ENCODE measurements around the gene TIMM13. TPM values are rescaled to one million over a fixed set of nuclear protein-coding genes. Genes with fewer than 3 reads are reported as not detected.

Gene TIMM13
- total and polyA plus RNA-seq, 9 of the 15 experiments (the other 6 are each of a cell fraction or from before 2014, with no cell fraction given): 17.6 to 215 (median 71.8) TPM

DNA sequence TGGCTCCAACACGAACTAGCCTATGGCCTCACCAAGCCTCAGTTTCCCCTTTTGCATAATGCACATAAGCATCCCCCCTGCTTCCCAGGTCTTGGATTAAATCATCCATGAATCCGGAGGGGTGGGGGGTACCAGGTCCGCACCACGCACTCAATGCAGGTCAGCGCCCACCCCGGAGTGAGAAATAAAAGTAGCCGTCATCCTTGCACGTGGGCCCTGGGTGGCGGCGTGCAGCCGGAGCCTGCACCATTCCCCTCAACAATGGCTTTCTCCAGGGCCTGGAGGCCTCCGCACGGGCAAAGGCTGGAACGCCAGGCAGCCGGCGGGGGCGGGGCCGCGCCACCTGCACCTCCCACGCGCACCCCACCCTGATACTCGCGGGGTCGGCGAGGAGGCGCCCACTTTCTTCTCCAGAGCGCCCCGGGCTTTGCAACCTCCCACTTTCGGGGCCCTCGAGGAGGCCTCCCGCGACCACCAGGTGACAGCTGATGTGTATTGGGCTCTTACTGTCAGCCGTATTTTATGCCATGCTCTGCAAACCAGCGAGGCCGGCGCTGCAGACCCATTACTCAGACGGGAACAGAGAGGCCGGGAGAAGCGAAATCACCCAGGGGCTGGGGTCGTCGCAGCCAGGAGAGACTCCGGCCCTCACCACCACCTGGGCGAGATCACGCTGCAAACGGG is 47.8 kb upstream of the TIMM13 start (continued):
- TF ChIP-seq, protein P1, sequence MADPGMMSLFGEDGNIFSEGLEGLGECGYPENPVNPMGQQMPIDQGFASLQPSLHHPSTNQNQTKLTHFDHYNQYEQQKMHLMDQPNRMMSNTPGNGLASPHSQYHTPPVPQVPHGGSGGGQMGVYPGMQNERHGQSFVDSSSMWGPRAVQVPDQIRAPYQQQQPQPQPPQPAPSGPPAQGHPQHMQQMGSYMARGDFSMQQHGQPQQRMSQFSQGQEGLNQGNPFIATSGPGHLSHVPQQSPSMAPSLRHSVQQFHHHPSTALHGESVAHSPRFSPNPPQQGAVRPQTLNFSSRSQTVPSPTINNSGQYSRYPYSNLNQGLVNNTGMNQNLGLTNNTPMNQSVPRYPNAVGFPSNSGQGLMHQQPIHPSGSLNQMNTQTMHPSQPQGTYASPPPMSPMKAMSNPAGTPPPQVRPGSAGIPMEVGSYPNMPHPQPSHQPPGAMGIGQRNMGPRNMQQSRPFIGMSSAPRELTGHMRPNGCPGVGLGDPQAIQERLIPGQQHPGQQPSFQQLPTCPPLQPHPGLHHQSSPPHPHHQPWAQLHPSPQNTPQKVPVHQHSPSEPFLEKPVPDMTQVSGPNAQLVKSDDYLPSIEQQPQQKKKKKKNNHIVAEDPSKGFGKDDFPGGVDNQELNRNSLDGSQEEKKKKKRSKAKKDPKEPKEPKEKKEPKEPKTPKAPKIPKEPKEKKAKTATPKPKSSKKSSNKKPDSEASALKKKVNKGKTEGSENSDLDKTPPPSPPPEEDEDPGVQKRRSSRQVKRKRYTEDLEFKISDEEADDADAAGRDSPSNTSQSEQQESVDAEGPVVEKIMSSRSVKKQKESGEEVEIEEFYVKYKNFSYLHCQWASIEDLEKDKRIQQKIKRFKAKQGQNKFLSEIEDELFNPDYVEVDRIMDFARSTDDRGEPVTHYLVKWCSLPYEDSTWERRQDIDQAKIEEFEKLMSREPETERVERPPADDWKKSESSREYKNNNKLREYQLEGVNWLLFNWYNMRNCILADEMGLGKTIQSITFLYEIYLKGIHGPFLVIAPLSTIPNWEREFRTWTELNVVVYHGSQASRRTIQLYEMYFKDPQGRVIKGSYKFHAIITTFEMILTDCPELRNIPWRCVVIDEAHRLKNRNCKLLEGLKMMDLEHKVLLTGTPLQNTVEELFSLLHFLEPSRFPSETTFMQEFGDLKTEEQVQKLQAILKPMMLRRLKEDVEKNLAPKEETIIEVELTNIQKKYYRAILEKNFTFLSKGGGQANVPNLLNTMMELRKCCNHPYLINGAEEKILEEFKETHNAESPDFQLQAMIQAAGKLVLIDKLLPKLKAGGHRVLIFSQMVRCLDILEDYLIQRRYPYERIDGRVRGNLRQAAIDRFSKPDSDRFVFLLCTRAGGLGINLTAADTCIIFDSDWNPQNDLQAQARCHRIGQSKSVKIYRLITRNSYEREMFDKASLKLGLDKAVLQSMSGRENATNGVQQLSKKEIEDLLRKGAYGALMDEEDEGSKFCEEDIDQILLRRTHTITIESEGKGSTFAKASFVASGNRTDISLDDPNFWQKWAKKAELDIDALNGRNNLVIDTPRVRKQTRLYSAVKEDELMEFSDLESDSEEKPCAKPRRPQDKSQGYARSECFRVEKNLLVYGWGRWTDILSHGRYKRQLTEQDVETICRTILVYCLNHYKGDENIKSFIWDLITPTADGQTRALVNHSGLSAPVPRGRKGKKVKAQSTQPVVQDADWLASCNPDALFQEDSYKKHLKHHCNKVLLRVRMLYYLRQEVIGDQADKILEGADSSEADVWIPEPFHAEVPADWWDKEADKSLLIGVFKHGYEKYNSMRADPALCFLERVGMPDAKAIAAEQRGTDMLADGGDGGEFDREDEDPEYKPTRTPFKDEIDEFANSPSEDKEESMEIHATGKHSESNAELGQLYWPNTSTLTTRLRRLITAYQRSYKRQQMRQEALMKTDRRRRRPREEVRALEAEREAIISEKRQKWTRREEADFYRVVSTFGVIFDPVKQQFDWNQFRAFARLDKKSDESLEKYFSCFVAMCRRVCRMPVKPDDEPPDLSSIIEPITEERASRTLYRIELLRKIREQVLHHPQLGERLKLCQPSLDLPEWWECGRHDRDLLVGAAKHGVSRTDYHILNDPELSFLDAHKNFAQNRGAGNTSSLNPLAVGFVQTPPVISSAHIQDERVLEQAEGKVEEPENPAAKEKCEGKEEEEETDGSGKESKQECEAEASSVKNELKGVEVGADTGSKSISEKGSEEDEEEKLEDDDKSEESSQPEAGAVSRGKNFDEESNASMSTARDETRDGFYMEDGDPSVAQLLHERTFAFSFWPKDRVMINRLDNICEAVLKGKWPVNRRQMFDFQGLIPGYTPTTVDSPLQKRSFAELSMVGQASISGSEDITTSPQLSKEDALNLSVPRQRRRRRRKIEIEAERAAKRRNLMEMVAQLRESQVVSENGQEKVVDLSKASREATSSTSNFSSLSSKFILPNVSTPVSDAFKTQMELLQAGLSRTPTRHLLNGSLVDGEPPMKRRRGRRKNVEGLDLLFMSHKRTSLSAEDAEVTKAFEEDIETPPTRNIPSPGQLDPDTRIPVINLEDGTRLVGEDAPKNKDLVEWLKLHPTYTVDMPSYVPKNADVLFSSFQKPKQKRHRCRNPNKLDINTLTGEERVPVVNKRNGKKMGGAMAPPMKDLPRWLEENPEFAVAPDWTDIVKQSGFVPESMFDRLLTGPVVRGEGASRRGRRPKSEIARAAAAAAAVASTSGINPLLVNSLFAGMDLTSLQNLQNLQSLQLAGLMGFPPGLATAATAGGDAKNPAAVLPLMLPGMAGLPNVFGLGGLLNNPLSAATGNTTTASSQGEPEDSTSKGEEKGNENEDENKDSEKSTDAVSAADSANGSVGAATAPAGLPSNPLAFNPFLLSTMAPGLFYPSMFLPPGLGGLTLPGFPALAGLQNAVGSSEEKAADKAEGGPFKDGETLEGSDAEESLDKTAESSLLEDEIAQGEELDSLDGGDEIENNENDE (IDR thresholded peaks at IDR 0.05; ENCODE audit: low read depth, low read length): no peak
- TF ChIP-seq MAX (CRISPR knock-in tag; IDR thresholded peaks at IDR 0.05) (peak; percentile 70; the same call in 1 of the 2 replicates), ZNF668 (CRISPR knock-in tag; IDR thresholded peaks at IDR 0.05) (no peak), ATF3 (IDR thresholded peaks at IDR 0.05) (no peak), ATF3 (CRISPR knock-in tag; conservative IDR thresholded peaks at IDR 0.05) (no peak), PHTF2 (CRISPR knock-in tag; IDR thresholded peaks at IDR 0.05) (no peak), BCLAF1 (IDR thresholded peaks at IDR 0.05; ENCODE audit: borderline replicate concordance in 1 of 2, control insufficient read depth in 1 of 2, low read depth in 2 of 2, low read length in 1 of 2) (no peak), BHLHE40 (IDR thresholded peaks at IDR 0.05; ENCODE audit: low read length) (peak; percentile 81), ZNF280A (IDR thresholded peaks at IDR 0.05; ENCODE audit: low read depth, partially characterized antibody) (no peak)

Measured in K562 (cell line).